Loucy (cell line): Measurements from ENCODE around the gene TEDC1.

ENCODE experiments used
- CTCF ChIP-seq: fragments of 200-600 bp; sonication (generic); conservative IDR thresholded peaks from 2 replicates; pipeline ENCODE4 v1.5.1; 2014; ENCODE audit warnings: mild to moderate bottlenecking, antibody characterized with exemption, low read length
- EZH2phosphoT487 ChIP-seq: fragments of 200-600 bp; IDR thresholded peaks from 2 replicates; pipeline ENCODE4 v1.6.1; 2018; ENCODE audit warnings: antibody characterized with exemption, mild to moderate bottlenecking, moderate library complexity, borderline replicate concordance

GRCh38 chr14:105503935-105504692 is 13.1 kb downstream of the TEDC1 start:
- TF ChIP-seq CTCF: no peak
- no peak for TF ChIP-seq EZH2phosphoT487
